Esophagus muscularis mucosa (tissue), 4 donors: ENCODE data around the gene NUP35. TPM values are rescaled to one million over a fixed set of nuclear protein-coding genes. Genes with fewer than 3 reads are reported as not detected.

Experiments
- DNase-seq: peaks from one replicate; pipeline ENCODE4 v3.0.0-alpha.2; 2017; ENCODE audit errors: extremely low spot score
- H3K27ac ChIP-seq, 4 donors: fragments of 200-600 bp; sonication (generic); replicated peaks in 1 of 4; 1 replicate in 3 of 4; 2 replicates in 1 of 4; pipeline ENCODE4 v1.5.1; 2016 to 2019; ENCODE audit warnings: mild to moderate bottlenecking in 1 of 4
- H3K27me3 ChIP-seq, 4 donors: fragments of 200-600 bp; sonication (generic); one replicate each; pipeline versions ENCODE4 v1.5.1 to v1.6.0; 2016 to 2019
- H3K36me3 ChIP-seq, 4 donors: fragments of 200-600 bp; sonication (generic); one replicate each; pipeline ENCODE4 v1.5.1; 2016 to 2019
- H3K4me1 ChIP-seq, 4 donors: fragments of 200-600 bp; sonication (generic); one replicate each; pipeline ENCODE4 v1.5.1; 2016 to 2019
- H3K4me3 ChIP-seq, 4 donors: fragments of 200-600 bp; sonication (generic); 1 replicate in 2 of 4; 2 replicates in 2 of 4; pipeline ENCODE4 v1.5.1; 2016 to 2019; ENCODE audit warnings: mild to moderate bottlenecking in 4 of 4, moderate library complexity in 1 of 4
- H3K9me3 ChIP-seq, 4 donors: fragments of 200-600 bp; sonication (generic); 1 replicate in 3 of 4; 2 replicates in 1 of 4; pipeline ENCODE4 v1.5.1; 2016 to 2019
- EP300 ChIP-seq: sonication (generic); formaldehyde crosslinking; IDR thresholded peaks from one replicate; pipeline ENCODE4 v1.6.1; 2017; ENCODE audit warnings: antibody characterized with exemption
- POLR2A ChIP-seq: fragments of 450-650 bp; IDR thresholded peaks from one replicate; pipeline ENCODE4 v1.6.1; 2017; ENCODE audit warnings: antibody characterized with exemption, moderate library complexity, mild to moderate bottlenecking, low read depth
- POLR2AphosphoS5 ChIP-seq, 2 donors: sonication (generic); formaldehyde crosslinking; IDR thresholded peaks; one replicate each; pipeline ENCODE4 v1.6.1; 2017; ENCODE audit warnings: antibody characterized with exemption in 2 of 2
- WGBS: methylation state at CpG from one replicate; pipeline ENCODE4 v1.1.5; 2018; 5-methylcytosine and 5-hydroxymethylcytosine counted together
- intact Hi-C: fragments of 100-400 bp; cut with DNase I; formaldehyde crosslinking; loops from one replicate; pipeline ENCODE4 v1.15.1; 2023
- total RNA-seq, 4 donors: library from RNA; depleted of rRNA; stranded (reverse); fragments of >200 nt; gene quantifications; one replicate each; pipeline versions ENCODE4 v1.1.0 to v1.2.1, GENCODE V29; 2016
- TF ChIP-seq, protein P1 (sequence below), 3 experiments: fragments of 200-600 bp in 2 of 3; fragments of 450-650 bp in 1 of 3; sonication (generic) in 2 of 3; IDR thresholded peaks; one replicate each; pipeline ENCODE4 v1.5.1; 2017 to 2019; ENCODE audit warnings: antibody characterized with exemption in 3 of 3, mild to moderate bottlenecking in 2 of 3, moderate library complexity in 1 of 3

Gene NUP35
- total RNA-seq, 4 donors from 2014 or later, result 7.6 to 11.6 (median 10.7) TPM

GRCh38 chr2:183193904-183194303, 69.7 kb downstream of the NUP35 start:
- Histone ChIP-seq H3K4me1 (no peaks in the 10 kb centered on the region), H3K27ac (no peak overlapping the region), H3K27me3 (no peaks in the 10 kb centered on the region), H3K9me3 (no peaks in the 10 kb centered on the region), H3K4me3 (no peak overlapping the region), H3K36me3 (peaks cover 0 to 12% (median 3%) of the 10 kb centered on the region in 4 donors)
- intact Hi-C loops, result no loop called here
- DNase-seq, result no peak
- TF ChIP-seq, protein P1, sequence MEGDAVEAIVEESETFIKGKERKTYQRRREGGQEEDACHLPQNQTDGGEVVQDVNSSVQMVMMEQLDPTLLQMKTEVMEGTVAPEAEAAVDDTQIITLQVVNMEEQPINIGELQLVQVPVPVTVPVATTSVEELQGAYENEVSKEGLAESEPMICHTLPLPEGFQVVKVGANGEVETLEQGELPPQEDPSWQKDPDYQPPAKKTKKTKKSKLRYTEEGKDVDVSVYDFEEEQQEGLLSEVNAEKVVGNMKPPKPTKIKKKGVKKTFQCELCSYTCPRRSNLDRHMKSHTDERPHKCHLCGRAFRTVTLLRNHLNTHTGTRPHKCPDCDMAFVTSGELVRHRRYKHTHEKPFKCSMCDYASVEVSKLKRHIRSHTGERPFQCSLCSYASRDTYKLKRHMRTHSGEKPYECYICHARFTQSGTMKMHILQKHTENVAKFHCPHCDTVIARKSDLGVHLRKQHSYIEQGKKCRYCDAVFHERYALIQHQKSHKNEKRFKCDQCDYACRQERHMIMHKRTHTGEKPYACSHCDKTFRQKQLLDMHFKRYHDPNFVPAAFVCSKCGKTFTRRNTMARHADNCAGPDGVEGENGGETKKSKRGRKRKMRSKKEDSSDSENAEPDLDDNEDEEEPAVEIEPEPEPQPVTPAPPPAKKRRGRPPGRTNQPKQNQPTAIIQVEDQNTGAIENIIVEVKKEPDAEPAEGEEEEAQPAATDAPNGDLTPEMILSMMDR (IDR thresholded peaks at IDR 0.05), result no peak
- TF ChIP-seq EP300 (no peak), POLR2A (no peak), POLR2AphosphoS5 (IDR thresholded peaks at IDR 0.05) (no peak)
- 100% methylated on average over 2 of the region's 2 CpGs for WGBS

DNA sequence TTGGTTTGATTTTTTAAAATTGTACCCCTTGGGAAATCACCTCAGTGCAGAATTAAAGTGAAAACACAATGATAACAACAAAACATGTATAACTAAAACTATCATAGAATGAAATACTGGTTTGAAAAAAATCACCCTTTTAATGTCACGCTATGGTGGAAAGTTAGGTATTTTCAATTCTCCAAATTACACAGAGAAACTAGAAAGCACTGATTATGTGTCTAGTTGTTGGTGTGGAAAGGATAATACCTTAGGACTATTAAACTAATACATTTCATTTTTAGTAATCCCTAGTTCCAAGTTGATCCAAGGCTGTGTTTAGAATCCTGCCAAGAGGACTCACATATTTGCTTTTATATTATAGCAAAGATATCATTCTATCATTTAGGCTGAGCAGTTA, 71.2 kb downstream of the NUP35 start:
- Histone ChIP-seq H3K27me3 (no peaks in the 10 kb centered on the region), H3K4me3 (no peak overlapping the region), H3K9me3 (no peaks in the 10 kb centered on the region), H3K36me3 (peaks cover 0 to 4% (median 2%) of the 10 kb centered on the region in 4 donors), H3K4me1 (no peaks in the 10 kb centered on the region), H3K27ac (no peak overlapping the region)
- intact Hi-C loops, result no loop called here
- WGBS, result 66% methylated on average over 1 of the region's 1 CpG
- no peak for DNase-seq
- no peak for TF ChIP-seq POLR2AphosphoS5 (IDR thresholded peaks at IDR 0.05)
- TF ChIP-seq EP300, result no peak
- TF ChIP-seq POLR2A, result no peak
- TF ChIP-seq, protein P1 (IDR thresholded peaks at IDR 0.05), result no peak

GRCh38 chr2:183195998-183196409, 71.8 kb downstream of the NUP35 start:
- H3K27me3 ChIP-seq, result no peaks in the 10 kb centered on the region
- no peak for DNase-seq
- TF ChIP-seq POLR2A (no peak), POLR2AphosphoS5 (IDR thresholded peaks at IDR 0.05) (no peak), EP300 (no peak)
- H3K4me1 ChIP-seq, result no peaks in the 10 kb centered on the region
- no peak overlapping the region for H3K4me3 ChIP-seq
- H3K27ac ChIP-seq, result no peak overlapping the region
- 81% methylated on average over 1 of the region's 1 CpG for WGBS
- H3K36me3 ChIP-seq, result peaks cover 0 to under 1% (median under 1%) of the 10 kb centered on the region in 4 donors
- H3K9me3 ChIP-seq, result no peaks in the 10 kb centered on the region
- intact Hi-C loops, result no loop called here

DNA sequence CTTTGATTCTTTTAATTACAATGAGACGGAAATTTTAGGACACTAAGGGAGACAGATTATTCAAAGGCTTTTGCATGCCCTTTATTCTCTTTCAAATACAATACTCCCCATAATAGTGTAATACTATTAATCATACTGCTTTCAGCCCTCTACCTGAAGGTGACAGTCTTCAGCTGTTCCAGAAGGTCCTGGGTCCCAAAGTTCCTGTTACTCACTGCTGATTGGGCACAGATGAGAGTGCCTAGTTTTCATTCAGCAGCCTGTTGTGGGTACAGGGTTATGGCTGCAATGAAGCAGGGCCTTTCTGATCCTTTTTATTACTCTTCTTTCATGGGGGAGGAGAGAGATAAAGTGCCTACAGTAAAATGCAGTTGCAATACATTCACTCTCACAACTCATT, 80.2 kb downstream of the NUP35 start:
- Histone ChIP-seq H3K4me1 (peaks cover 0 to 5% (median 0%) of the 10 kb centered on the region in 4 donors), H3K27ac (no peak overlapping the region), H3K36me3 (no peaks in the 10 kb centered on the region), H3K4me3 (no peak overlapping the region), H3K27me3 (no peaks in the 10 kb centered on the region), H3K9me3 (peaks cover 0 to 2% (median 0%) of the 10 kb centered on the region in 4 donors)
- WGBS, result 95% methylated on average over 1 of the region's 1 CpG
- DNase-seq, result no peak
- intact Hi-C loops, result no loop called here
- no peak for TF ChIP-seq POLR2AphosphoS5 (IDR thresholded peaks at IDR 0.05)
- no peak for TF ChIP-seq EP300
- no peak for TF ChIP-seq POLR2A
- TF ChIP-seq, protein P1 (IDR thresholded peaks at IDR 0.05), result no peak

GRCh38 chr2:183207110-183207509, 82.9 kb downstream of the NUP35 start:
- no peaks in the 10 kb centered on the region for H3K27me3 ChIP-seq
- no peak overlapping the region for H3K4me3 ChIP-seq
- peaks cover 0 to 5% (median 0%) of the 10 kb centered on the region in 4 donors for H3K4me1 ChIP-seq
- TF ChIP-seq POLR2AphosphoS5 (IDR thresholded peaks at IDR 0.05) (no peak), POLR2A (no peak), EP300 (no peak)
- TF ChIP-seq, protein P1 (IDR thresholded peaks at IDR 0.05), result no peak
- H3K9me3 ChIP-seq, result peaks cover 0 to 10% (median 0%) of the 10 kb centered on the region in 4 donors
- no peaks in the 10 kb centered on the region for H3K36me3 ChIP-seq
- no peak for DNase-seq
- WGBS, result 68% methylated on average over 1 of the region's 1 CpG
- intact Hi-C loops, result no loop called here
- H3K27ac ChIP-seq, result no peak overlapping the region
